ENCODE data around the gene SLC24A2.

Gene SLC24A2

GRCh38 chr9:19754921-19755320 is 33.9 kb downstream of the SLC24A2 start:
- no peak for DNase-seq

DNA sequence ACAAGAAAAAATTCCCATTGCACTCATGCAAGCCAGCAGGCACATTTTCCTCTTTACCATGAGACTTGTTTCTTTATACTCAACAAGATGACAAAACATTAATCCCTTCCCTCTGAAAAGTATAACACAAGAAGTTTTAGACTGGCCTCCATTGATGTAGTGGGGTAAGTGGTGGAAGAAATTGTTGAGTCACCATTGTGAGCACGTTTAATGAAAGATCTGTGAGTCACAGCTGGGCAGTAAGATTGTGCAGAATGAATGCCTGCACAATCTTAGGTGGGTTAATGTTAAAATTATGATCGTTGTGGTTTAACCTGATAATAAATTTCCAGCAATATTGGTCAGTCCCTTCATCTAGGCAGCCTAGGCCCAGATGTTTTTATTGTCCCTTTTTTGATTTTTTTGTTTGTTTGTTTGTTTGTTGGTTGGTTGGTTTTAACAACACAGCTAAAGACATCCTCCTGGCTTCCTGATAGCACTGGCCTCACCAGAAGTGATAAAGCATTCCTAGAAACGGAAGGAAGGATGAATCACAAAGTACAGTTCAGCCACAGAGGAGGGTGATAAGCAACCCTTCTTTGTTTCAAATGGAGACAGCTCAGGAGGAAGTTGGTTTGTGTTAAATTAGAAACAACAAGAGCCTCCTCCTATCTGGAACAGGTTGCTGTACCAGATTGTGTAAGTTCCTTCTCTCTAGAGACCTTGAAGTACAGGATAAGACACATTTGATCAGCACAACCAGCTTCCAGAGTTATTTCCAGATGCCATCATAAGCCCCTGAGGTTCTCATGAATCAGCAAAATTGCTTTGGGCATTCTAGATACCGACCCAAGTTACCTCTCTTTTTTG is 40.3 kb downstream of the SLC24A2 start:
- DNase-seq = no peak

DNA sequence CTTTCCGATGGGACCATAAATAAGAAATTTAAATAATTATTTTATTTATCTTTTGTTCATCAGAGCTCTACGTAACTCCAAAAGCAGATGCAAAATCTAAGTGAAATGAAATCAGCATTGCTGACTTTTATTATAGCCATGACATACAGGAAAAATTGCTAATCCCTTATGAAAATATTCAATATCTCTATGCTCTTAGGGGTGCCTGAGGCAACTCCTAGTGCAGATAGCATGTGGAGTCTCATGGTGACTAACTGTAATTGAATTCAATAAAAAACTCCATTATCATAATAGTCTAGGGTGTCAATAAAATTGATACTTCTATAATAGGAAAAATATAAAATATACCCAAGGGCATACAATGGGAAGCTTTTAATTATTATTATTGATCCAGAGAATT is 42.6 kb downstream of the SLC24A2 start:
- DNase-seq = no peak

- no peak for DNase-seq
Observed at GRCh38 chr9:19741178-19741577, 47.7 kb downstream of the SLC24A2 start.

All from NCI-H2107 (cell line).